ENCODE data around the gene MAP4K3.

Gene MAP4K3

DNA sequence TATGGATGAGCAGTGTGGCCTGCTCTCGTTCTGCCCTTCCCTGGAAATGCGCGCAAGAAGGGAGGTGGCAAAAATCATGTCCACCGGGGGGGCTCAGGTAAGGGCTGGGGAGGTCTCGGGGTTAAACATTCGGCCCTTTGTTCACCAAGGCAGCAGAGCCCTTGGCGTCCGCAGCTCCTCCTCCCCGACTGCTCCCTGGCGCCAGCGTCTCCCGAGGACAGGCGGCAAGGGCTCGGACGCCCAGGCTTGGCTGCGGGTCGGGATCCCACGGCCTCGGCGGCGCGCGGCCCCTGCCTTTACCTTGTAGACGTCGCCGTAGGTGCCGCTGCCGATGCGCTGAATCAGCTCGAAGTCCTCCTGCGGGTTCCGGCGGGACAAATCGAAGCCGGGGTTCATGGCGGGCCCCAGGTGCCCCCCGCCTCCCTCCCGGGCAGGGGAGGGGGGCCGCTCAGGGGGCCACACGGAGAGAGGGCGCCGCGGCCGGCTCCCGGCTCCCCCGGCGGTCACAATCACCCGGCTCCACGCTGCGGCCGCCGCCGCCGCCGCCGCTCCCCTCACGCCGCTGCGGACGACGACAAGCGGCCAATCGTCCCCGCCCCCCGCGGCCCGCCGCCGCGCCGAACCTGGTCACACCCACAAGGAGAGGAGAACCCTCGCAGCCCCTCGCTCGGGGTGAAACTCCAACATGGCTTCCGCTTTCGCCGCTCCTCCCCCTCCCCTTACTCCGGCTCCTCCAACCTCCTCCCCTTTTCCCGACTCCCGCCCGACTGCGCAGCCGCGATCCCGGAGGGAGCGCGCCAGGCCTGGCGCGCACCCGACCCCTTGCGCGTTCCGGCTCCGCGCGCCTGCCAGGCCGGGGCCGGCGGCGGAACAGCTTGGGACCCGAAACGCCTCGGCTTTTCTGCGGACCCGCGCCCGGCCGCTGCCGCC lies at the start of gene MAP4K3:
TSS of gene MAP4K3 (minus strand) at position 694 of the 930 bp plus-strand sequence. CDS start at position 396, 298 bp downstream.
- peak within 1 kb of the TSS; percentile 97 for H3K4me3 ChIP-seq (ENCODE audit: low read depth, low read length)
- peak; percentile 0 for TF ChIP-seq CTCF (IDR thresholded peaks at IDR 0.05; ENCODE audit: low read depth, low read length, missing control alignments)
- peak; percentile 83 for DNase-seq (ENCODE audit: low read depth)

DNA sequence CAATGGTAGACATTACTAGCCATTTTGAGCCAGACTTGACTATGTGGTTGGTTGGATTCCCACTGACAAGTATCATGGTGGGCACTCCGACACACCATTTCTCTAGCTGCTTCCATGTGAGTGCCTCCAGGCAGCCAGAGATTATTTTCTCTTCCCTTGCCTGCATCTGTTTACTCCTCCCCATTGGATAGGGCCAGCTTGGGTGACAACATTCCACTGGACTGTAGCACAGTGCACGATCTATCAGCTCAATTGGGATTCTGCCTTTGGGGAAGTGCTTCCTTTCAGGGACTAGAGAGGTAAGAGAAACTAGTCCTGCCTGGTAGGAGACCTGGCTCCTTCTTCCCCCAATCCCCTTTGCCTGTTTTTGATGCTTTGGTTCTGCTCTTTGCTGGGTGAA lies 49.0 kb upstream of the MAP4K3 start:
- DNase-seq (ENCODE audit: low read depth) = no peak
- TF ChIP-seq CTCF (IDR thresholded peaks at IDR 0.05; ENCODE audit: low read depth, low read length, missing control alignments) = no peak
- no peak overlapping the region for H3K4me3 ChIP-seq (ENCODE audit: low read depth, low read length)

DNA sequence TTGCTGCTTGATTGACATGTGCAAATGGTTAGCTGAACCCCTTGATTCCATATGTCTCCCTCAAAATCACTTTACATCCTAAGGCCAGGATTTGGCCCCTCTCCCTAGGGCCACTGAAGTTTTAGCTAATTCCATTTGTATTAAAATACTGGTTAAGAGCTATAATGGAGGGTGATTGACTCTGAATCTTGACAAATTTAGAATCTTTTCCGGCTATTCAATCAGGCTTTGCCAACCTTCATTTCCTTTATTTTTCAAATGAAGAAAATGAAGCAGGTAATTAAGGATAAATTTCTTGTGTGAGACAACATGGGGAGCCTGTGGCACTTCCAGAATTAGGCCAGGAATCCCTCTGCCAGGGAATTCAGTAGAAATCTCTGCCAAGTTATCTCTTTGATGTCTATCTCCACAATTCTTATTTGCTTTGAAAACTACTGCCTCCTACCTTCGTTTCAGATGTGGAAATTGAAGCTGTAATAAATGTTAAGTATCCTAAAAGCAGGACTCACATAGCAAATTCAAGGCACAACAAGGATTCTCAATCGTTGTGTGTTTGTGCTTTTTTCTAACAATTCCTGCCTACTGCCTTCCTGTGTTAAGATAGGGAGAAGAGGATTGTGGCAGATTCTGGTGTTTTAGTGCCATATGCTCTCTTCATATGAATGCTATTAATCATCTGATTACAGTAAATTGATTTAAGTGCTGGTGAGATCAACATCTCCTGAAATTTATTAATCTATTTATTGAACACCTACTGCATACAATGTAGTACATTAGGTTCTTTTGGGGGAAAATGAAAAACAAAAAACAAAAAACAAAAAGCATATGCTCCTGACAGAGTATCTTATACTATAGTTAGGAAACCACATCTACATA lies 47.8 kb upstream of the MAP4K3 start:
- no peak for DNase-seq (ENCODE audit: low read depth)

GRCh38 chr2:39484206-39484605 lies 47.1 kb upstream of the MAP4K3 start:
- H3K4me3 ChIP-seq (ENCODE audit: low read depth, low read length) = no peak overlapping the region
- no peak for TF ChIP-seq CTCF (IDR thresholded peaks at IDR 0.05; ENCODE audit: low read depth, low read length, missing control alignments)
- no peak for DNase-seq (ENCODE audit: low read depth)

More for the DNA sequence above, 47.8 kb upstream of the MAP4K3 start:
- TF ChIP-seq CTCF (IDR thresholded peaks at IDR 0.05; ENCODE audit: low read depth, low read length, missing control alignments) = no peak
- no peak overlapping the region for H3K4me3 ChIP-seq (ENCODE audit: low read depth, low read length)

DNA sequence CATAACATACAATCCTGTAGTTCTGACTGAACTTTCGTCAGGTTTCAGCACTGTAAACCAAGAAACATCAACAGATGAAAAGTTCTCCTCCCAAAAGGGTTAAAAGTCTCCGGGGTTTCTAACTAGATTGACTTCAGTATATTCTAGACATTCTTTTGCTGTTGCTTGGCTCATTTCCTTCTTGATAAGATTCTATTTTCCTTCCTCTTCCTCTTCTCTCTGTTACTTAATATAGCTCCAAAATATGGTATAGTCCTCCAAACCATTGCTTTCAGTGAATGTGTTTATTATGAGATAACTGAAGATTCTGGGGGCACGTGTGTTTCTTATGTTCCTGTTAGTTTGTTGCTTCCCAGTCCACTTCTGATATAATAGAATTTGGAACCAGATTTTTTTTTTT lies 46.4 kb upstream of the MAP4K3 start:
- TF ChIP-seq CTCF (IDR thresholded peaks at IDR 0.05; ENCODE audit: low read depth, low read length, missing control alignments) = no peak
- DNase-seq (ENCODE audit: low read depth) = no peak
- no peak overlapping the region for H3K4me3 ChIP-seq (ENCODE audit: low read depth, low read length)

- no peak for TF ChIP-seq CTCF (IDR thresholded peaks at IDR 0.05; ENCODE audit: low read depth, low read length, missing control alignments)
- no peak for DNase-seq (ENCODE audit: low read depth)
- H3K4me3 ChIP-seq (ENCODE audit: low read depth, low read length) = no peak overlapping the region
Observed at GRCh38 chr2:39481611-39482010, 44.5 kb upstream of the MAP4K3 start.

All from GM12864 (cell line).